HCT116 (cell line): Measurements from ENCODE around the gene PTPRZ1. TPM values are rescaled to one million over a fixed set of nuclear protein-coding genes. Genes with fewer than 3 reads are reported as not detected.

ENCODE experiments used
- ATAC-seq: fragments of 200-7000 bp; cut with Tn5 transposase; 2 replicates; pipeline ENCODE4 v1.9.1; 2020; ENCODE audit warnings: mild to moderate bottlenecking, moderate library complexity
- BruUV-seq: library from RNA; stranded (reverse); fragments of 400-500 nt; replicated peaks from 2 replicates; lab custom pipeline; 2021; lab: Mats Ljungman, UMichigan
- CTCF ChIA-PET: fragments of 300-600 bp; sonication (Branson Sonifier 250); formaldehyde crosslinking; loops from one replicate; lab custom pipeline; 2021; ENCODE audit warnings: antibody characterized with exemption; lab: Charles Lee
- POLR2A ChIA-PET: fragments of 300-600, 350-600 bp; sonication (Branson Sonifier 250); formaldehyde crosslinking; loops from one replicate; lab custom pipeline; 2021; ENCODE audit warnings: antibody characterized with exemption; lab: Charles Lee
- RAD21 ChIA-PET, 2 experiments: fragments of 300-600 bp; sonication (Branson Sonifier 250); formaldehyde crosslinking; loops; one replicate each; lab custom pipeline; 2023; ENCODE audit warnings: low total read pairs in 2 of 2; ENCODE audit not compliant: uncharacterized antibody in 2 of 2, unreplicated experiment in 2 of 2, low non-redundant PET in 1 of 2; lab: Charles Lee
- DNase-seq: peaks from one replicate; pipeline ENCODE4 v3.0.0-alpha.2; 2010; ENCODE audit warnings: low read depth, low spot score
- H2AFZ ChIP-seq: fragments of 200-600 bp; shearing (Covaris generic), sonication (generic); 2 replicates; pipeline ENCODE4 v1.6.1; 2017; ENCODE audit warnings: low read depth, mixed run types, mixed read lengths, antibody characterized with exemption, low read length; ENCODE audit not compliant: poor library complexity, severe bottlenecking
- H3K27ac ChIP-seq: 2 replicates; pipeline ENCODE4 v1.5.1; 2012; ENCODE audit warnings: low read depth, low read length
- H3K27me3 ChIP-seq: fragments of 200-600 bp; sonication (generic); 2 replicates; pipeline ENCODE4 v1.6.1; 2016; ENCODE audit warnings: mixed run types, low read length, mixed read lengths; ENCODE audit not compliant: insufficient read depth
- H3K36me3 ChIP-seq, 2 experiments: fragments of 200-500 bp in 1 of 2; fragments of 200-600 bp in 1 of 2; sonication (Bioruptor generic) in 1 of 2; sonication (generic) in 1 of 2; 2 replicates each; pipeline versions ENCODE4 v1.5.1 to v1.6.1; 2014 to 2016; ENCODE audit warnings: low read length in 2 of 2, inconsistent platforms in 1 of 2, mixed read lengths in 1 of 2, mixed run types in 1 of 2; ENCODE audit not compliant: insufficient read depth in 2 of 2, control insufficient read depth in 1 of 2
- H3K4me1 ChIP-seq, 2 experiments: fragments of 200-600 bp in 1 of 2; sonication (generic) in 1 of 2; 2 replicates each; pipeline versions ENCODE4 v1.5.1 to v1.6.1; 2012 to 2017; ENCODE audit warnings: low read length in 2 of 2, inconsistent platforms in 1 of 2, mild to moderate bottlenecking in 1 of 2, mixed read lengths in 1 of 2, mixed run types in 1 of 2, moderate library complexity in 1 of 2; ENCODE audit not compliant: insufficient read depth in 2 of 2, control insufficient read depth in 1 of 2
- H3K4me2 ChIP-seq: fragments of 200-600 bp; sonication (generic); 2 replicates; pipeline ENCODE4 v1.6.1; 2017; ENCODE audit warnings: mixed run types, low read length, mixed read lengths
- H3K4me3 ChIP-seq, 2 experiments: fragments of 200-600 bp in 1 of 2; sonication (generic) in 1 of 2; replicated peaks in 1 of 2; 2 replicates each; pipeline ENCODE4 v1.5.1; 2011 to 2016; ENCODE audit warnings: low read length in 2 of 2, control low read depth in 1 of 2, low read depth in 1 of 2, mild to moderate bottlenecking in 1 of 2, mixed read lengths in 1 of 2, mixed run types in 1 of 2
- H3K79me2 ChIP-seq: fragments of 200-600 bp; sonication (generic); 2 replicates; pipeline ENCODE4 v1.6.1; 2017; ENCODE audit warnings: mild to moderate bottlenecking, mixed run types, low read length, moderate library complexity, mixed read lengths; ENCODE audit not compliant: insufficient read depth
- H3K9ac ChIP-seq: fragments of 200-600 bp; sonication (generic); 2 replicates; pipeline ENCODE4 v1.6.1; 2016; ENCODE audit warnings: low read length, mixed read lengths
- H3K9me2 ChIP-seq: fragments of 200-600 bp; sonication (generic), shearing (Covaris generic); 2 replicates; pipeline ENCODE4 v1.6.1; 2017; ENCODE audit warnings: mixed run types, mild to moderate bottlenecking, moderate library complexity; ENCODE audit not compliant: insufficient read depth
- H3K9me3 ChIP-seq, 2 experiments: fragments of 200-500 bp in 1 of 2; fragments of 200-600 bp in 1 of 2; sonication (Bioruptor generic) in 1 of 2; sonication (generic) in 1 of 2; 2 replicates each; pipeline ENCODE4 v1.6.1; 2014 to 2017; ENCODE audit warnings: low read length in 2 of 2, mixed read lengths in 2 of 2, inconsistent platforms in 1 of 2, low read depth in 1 of 2, mild to moderate bottlenecking in 1 of 2, mixed run types in 1 of 2, moderate library complexity in 1 of 2; ENCODE audit not compliant: control insufficient read depth in 1 of 2, insufficient read depth in 1 of 2
- H4K20me1 ChIP-seq: fragments of 200-600 bp; sonication (generic), shearing (Covaris generic); 2 replicates; pipeline ENCODE4 v1.6.1; 2017; ENCODE audit warnings: mixed run types, mild to moderate bottlenecking, moderate library complexity; ENCODE audit not compliant: insufficient read depth
- CBX3 ChIP-seq: IDR thresholded peaks from 2 replicates; pipeline ENCODE4 v1.6.1; 2012; ENCODE audit warnings: low read depth
- CEBPB ChIP-seq: IDR thresholded peaks from 2 replicates; pipeline ENCODE4 v1.6.1; 2012; ENCODE audit warnings: low read depth
- CTCF ChIP-seq, 3 experiments: fragments of 200-600 bp in 1 of 3; sonication (generic) in 1 of 3; IDR thresholded peaks in 2 of 3; conservative IDR thresholded peaks in 1 of 3; 2 replicates each; pipeline ENCODE4 v1.5.1; 2012 to 2017; ENCODE audit warnings: low read depth in 2 of 3, low read length in 2 of 3, antibody characterized with exemption in 1 of 3, borderline replicate concordance in 1 of 3, control low read depth in 1 of 3, mild to moderate bottlenecking in 1 of 3, mixed read lengths in 1 of 3, mixed run types in 1 of 3, moderate library complexity in 1 of 3; ENCODE audit not compliant: insufficient read depth in 1 of 3
- EGR1 ChIP-seq: IDR thresholded peaks from 2 replicates; pipeline ENCODE4 v1.6.1; 2012; ENCODE audit warnings: low read depth
- EZH2phosphoT487 ChIP-seq: fragments of 200-600 bp; IDR thresholded peaks from 2 replicates; pipeline ENCODE4 v1.6.1; 2018; ENCODE audit warnings: antibody characterized with exemption, borderline replicate concordance
- JUND ChIP-seq: IDR thresholded peaks from 2 replicates; pipeline ENCODE4 v1.6.1; 2012
- MAX ChIP-seq: IDR thresholded peaks from 2 replicates; pipeline ENCODE4 v1.6.1; 2012
- POLR2A ChIP-seq: IDR thresholded peaks from 2 replicates; pipeline ENCODE4 v1.7.0; 2011; ENCODE audit warnings: borderline replicate concordance; ENCODE audit not compliant: insufficient read depth, insufficient read length; ENCODE audit errors: extremely low read depth
- POLR2AphosphoS5 ChIP-seq: IDR thresholded peaks from 2 replicates; pipeline ENCODE4 v1.6.1; 2011; ENCODE audit warnings: mild to moderate bottlenecking, low read depth, low read length, moderate library complexity
- RAD21 ChIP-seq: IDR thresholded peaks from 2 replicates; pipeline ENCODE4 v1.6.1; 2012; ENCODE audit warnings: low read depth, mild to moderate bottlenecking
- SRF ChIP-seq: IDR thresholded peaks from 2 replicates; pipeline ENCODE4 v1.6.1; 2012; ENCODE audit warnings: low read depth
- TCF7L2 ChIP-seq: IDR thresholded peaks from 2 replicates; pipeline ENCODE4 v1.7.0; 2011; ENCODE audit warnings: borderline replicate concordance, inconsistent platforms; ENCODE audit not compliant: insufficient read depth, insufficient read length; ENCODE audit errors: extremely low read depth
- ZBTB33 ChIP-seq: IDR thresholded peaks from 2 replicates; pipeline ENCODE4 v1.6.1; 2011; ENCODE audit warnings: mild to moderate bottlenecking, low read length, moderate library complexity; ENCODE audit not compliant: insufficient replicate concordance; ENCODE audit errors: extremely low read depth
- ZFX ChIP-seq: fragments of 450-650 bp; IDR thresholded peaks from 2 replicates; pipeline ENCODE4 v1.6.1; 2017
- intact Hi-C: fragments of 100-400 bp; cut with micrococcal nuclease; formaldehyde crosslinking; loops from 2 replicates; pipeline ENCODE4 v1.10.0; 2022
- total RNA-seq: library from RNA; stranded (reverse); gene quantifications from one replicate; pipeline ENCODE4 v1.2.1, GENCODE V29; 2021; ENCODE audit not compliant: unreplicated experiment

PTPRZ1 gene
- total RNA-seq, 1 experiment from 2014 or later, result 0.25 TPM

GRCh38 chr7:121931149-121931902 lies 58.4 kb downstream of the PTPRZ1 start:
- no peak overlapping the region for H3K4me3 ChIP-seq
- BruUV-seq, result no TSS peak
- ATAC-seq (no peak), DNase-seq (no peak)
- H3K9me2 ChIP-seq, result no peaks in the 10 kb centered on the region
- H2AFZ ChIP-seq, result peak overlapping the region; percentile 67
- intact Hi-C loops, result no loop called here
- ChIA-PET POLR2A (no interaction called here), RAD21 (no interaction called here), CTCF (no interaction called here)
- H3K27me3 ChIP-seq, result no peaks in the 10 kb centered on the region
- no peaks in the 10 kb centered on the region for H3K79me2 ChIP-seq
- H3K36me3 ChIP-seq, result no peaks in the 10 kb centered on the region
- no peaks in the 10 kb centered on the region for H3K4me1 ChIP-seq
- TF ChIP-seq MAX, result no peak
- no peak for TF ChIP-seq TCF7L2
- TF ChIP-seq CTCF (IDR thresholded peaks at IDR 0.05 in 2 of 3, conservative IDR thresholded peaks at IDR 0.05 in 1 of 3; ENCODE audit: borderline replicate concordance in 1 of 3, insufficient read depth in 1 of 3, low read depth in 2 of 3, low read length in 2 of 3), result no peak
- TF ChIP-seq ZBTB33, result no peak
- TF ChIP-seq CBX3, result no peak
- no peak for TF ChIP-seq CEBPB
- TF ChIP-seq RAD21, result no peak
- TF ChIP-seq ZFX, result no peak
- no peak for TF ChIP-seq EZH2phosphoT487
- no peak for TF ChIP-seq SRF
- TF ChIP-seq POLR2AphosphoS5, result no peak
- no peak for TF ChIP-seq JUND
- no peak for TF ChIP-seq POLR2A
- TF ChIP-seq EGR1, result no peak
- no peaks in the 10 kb centered on the region for H4K20me1 ChIP-seq
- H3K9ac ChIP-seq, result no peak overlapping the region
- H3K4me2 ChIP-seq, result no peak overlapping the region
- no peaks in the 10 kb centered on the region for H3K9me3 ChIP-seq
- H3K27ac ChIP-seq, result no peak overlapping the region
